Osteoblast (primary cell): ENCODE data around the gene OR10V1. TPM values are rescaled to one million over a fixed set of nuclear protein-coding genes. Genes with fewer than 3 reads are reported as not detected.
"Not testable (repeated sequence)": the region's sequence is repeated elsewhere in the genome, so short reads cannot be mapped to it uniquely, and the experiment has no call there.

Experiments
- DNase-seq: peaks from one replicate; pipeline ENCODE4 v3.0.0; 2011; ENCODE audit warnings: low spot score, mixed read lengths; ENCODE audit not compliant: insufficient read length; ENCODE audit errors: missing footprints
- H2AFZ ChIP-seq: 2 replicates; pipeline ENCODE4 v1.6.0; 2011; ENCODE audit warnings: mild to moderate bottlenecking, low read length
- H3K27ac ChIP-seq: 2 replicates; pipeline ENCODE4 v1.5.1; 2011; ENCODE audit warnings: mild to moderate bottlenecking, low read depth, low read length, moderate library complexity
- H3K27me3 ChIP-seq: 2 replicates; pipeline ENCODE4 v1.6.0; 2012; ENCODE audit warnings: mild to moderate bottlenecking, control low read depth, inconsistent platforms, low read length, moderate library complexity; ENCODE audit not compliant: insufficient read depth
- H3K36me3 ChIP-seq: 2 replicates; pipeline ENCODE4 v1.5.1; 2011; ENCODE audit warnings: mild to moderate bottlenecking, low read length, control low read depth, moderate library complexity; ENCODE audit not compliant: insufficient read depth
- H3K4me1 ChIP-seq: 2 replicates; pipeline ENCODE4 v1.5.1; 2011; ENCODE audit warnings: mild to moderate bottlenecking, low read length, control low read depth, moderate library complexity; ENCODE audit not compliant: insufficient read depth
- H3K4me2 ChIP-seq: 2 replicates; pipeline ENCODE4 v1.6.0; 2011; ENCODE audit warnings: mild to moderate bottlenecking, low read length; ENCODE audit not compliant: insufficient read depth
- H3K4me3 ChIP-seq: fragments of 200-600 bp; sonication (generic); 3 replicates; pipeline ENCODE4 v1.5.1; 2012; ENCODE audit warnings: mild to moderate bottlenecking, low read length, inconsistent platforms; ENCODE audit not compliant: insufficient read depth
- H3K79me2 ChIP-seq: 2 replicates; pipeline ENCODE4 v1.6.0; 2012; ENCODE audit warnings: mild to moderate bottlenecking, low read length, control low read depth, inconsistent platforms; ENCODE audit not compliant: insufficient read depth
- H3K9me3 ChIP-seq: 2 replicates; pipeline ENCODE4 v1.5.1; 2011; ENCODE audit warnings: low read depth, low read length, control low read depth
- H4K20me1 ChIP-seq: 2 replicates; pipeline ENCODE4 v1.6.0; 2012; ENCODE audit warnings: mild to moderate bottlenecking, low read length, control low read depth; ENCODE audit not compliant: insufficient read depth
- CTCF ChIP-seq: IDR thresholded peaks from 2 replicates; pipeline ENCODE4 v1.5.1; 2011; ENCODE audit warnings: mild to moderate bottlenecking, low read depth, low read length, moderate library complexity; ENCODE audit errors: extremely low read depth
- total RNA-seq: library from RNA; depleted of rRNA; stranded (reverse); fragments of >200 nt; gene quantifications from 2 replicates; pipeline ENCODE4 v1.2.3, GENCODE V29; 2012

The OR10V1 gene
- total RNA-seq, 1 donor = not detected

GRCh38 chr11:59705294-59705693, 8.4 kb downstream of the OR10V1 start:
- Histone ChIP-seq H3K9me3 (no peaks in the 10 kb centered on the region), H3K27me3 (no peaks in the 10 kb centered on the region), H2AFZ (peak overlapping the region; percentile 6), H3K4me1 (peaks cover 14% of the 10 kb centered on the region), H3K79me2 (no peaks in the 10 kb centered on the region), H3K4me2 (no peak overlapping the region), H4K20me1 (no peaks in the 10 kb centered on the region), H3K36me3 (no peaks in the 10 kb centered on the region), H3K4me3 (no peak overlapping the region), H3K27ac (no peak overlapping the region)
- no peak for DNase-seq
- no peak for TF ChIP-seq CTCF

GRCh38 chr11:59703515-59703914, 10.1 kb downstream of the OR10V1 start:
- H4K20me1 ChIP-seq, H3K4me2 ChIP-seq, H3K4me3 ChIP-seq, H3K27ac ChIP-seq, H3K36me3 ChIP-seq, H3K79me2 ChIP-seq, DNase-seq, H2AFZ ChIP-seq, H3K27me3 ChIP-seq, H3K9me3 ChIP-seq: not testable (repeated sequence)
- peaks cover 11% of the 10 kb centered on the region for H3K4me1 ChIP-seq

GRCh38 chr11:59700157-59700556, 13.5 kb downstream of the OR10V1 start:
- not testable (repeated sequence) for H3K4me2 ChIP-seq, H3K36me3 ChIP-seq, H2AFZ ChIP-seq, H4K20me1 ChIP-seq, H3K9me3 ChIP-seq, H3K27ac ChIP-seq, H3K4me1 ChIP-seq, H3K27me3 ChIP-seq, DNase-seq, H3K79me2 ChIP-seq, H3K4me3 ChIP-seq

- Histone ChIP-seq H3K79me2 (no peaks in the 10 kb centered on the region), H4K20me1 (no peaks in the 10 kb centered on the region), H3K4me3 (no peak overlapping the region), H3K27ac (no peak overlapping the region), H3K9me3 (no peaks in the 10 kb centered on the region), H2AFZ (no peak overlapping the region), H3K4me1 (no peaks in the 10 kb centered on the region), H3K36me3 (no peaks in the 10 kb centered on the region), H3K27me3 (no peaks in the 10 kb centered on the region), H3K4me2 (no peak overlapping the region)
- DNase-seq = no peak
- TF ChIP-seq CTCF = no peak
Measured at GRCh38 chr11:59698506-59698905, 15.1 kb downstream of the OR10V1 start.

GRCh38 chr11:59692915-59693314, 20.7 kb downstream of the OR10V1 start:
- Histone ChIP-seq H3K4me2 (no peak overlapping the region), H4K20me1 (no peaks in the 10 kb centered on the region), H2AFZ (no peak overlapping the region), H3K9me3 (peaks cover 8% of the 10 kb centered on the region), H3K4me1 (no peaks in the 10 kb centered on the region), H3K79me2 (no peaks in the 10 kb centered on the region), H3K27me3 (no peaks in the 10 kb centered on the region), H3K4me3 (no peak overlapping the region), H3K27ac (no peak overlapping the region), H3K36me3 (no peaks in the 10 kb centered on the region)
- no peak for TF ChIP-seq CTCF
- no peak for DNase-seq
